HG03378 (cell line): ENCODE results near the gene CTU2.

ENCODE experiments used
- ATAC-seq: cut with Tn5 transposase; IDR thresholded peaks from one replicate; pipeline ENCODE4 v1.9.1; 2021; ENCODE audit warnings: mild to moderate bottlenecking, moderate library complexity; ENCODE audit not compliant: unreplicated experiment

The CTU2 gene

GRCh38 chr16:88742896-88743605 lies 36.7 kb downstream of the CTU2 start:
- no peak for ATAC-seq

GRCh38 chr16:88743693-88744576 lies 37.6 kb downstream of the CTU2 start:
- ATAC-seq: no peak

GRCh38 chr16:88744577-88745521 lies 38.5 kb downstream of the CTU2 start:
- ATAC-seq: no peak

GRCh38 chr16:88746506-88746905 lies 40.2 kb downstream of the CTU2 start:
- ATAC-seq: no peak

- no peak for ATAC-seq
These were observed 41.4 kb downstream of the CTU2 start for GRCh38 chr16:88747588-88748301.

- ATAC-seq: no peak
These were observed 42.1 kb downstream of the CTU2 start for GRCh38 chr16:88748364-88748763.

- ATAC-seq: no peak
These were observed 43.1 kb downstream of the CTU2 start for GRCh38 chr16:88749358-88749757.

GRCh38 chr16:88750854-88751253 lies 44.6 kb downstream of the CTU2 start:
- ATAC-seq: no peak

GRCh38 chr16:88752386-88753002 lies 46.2 kb downstream of the CTU2 start:
- ATAC-seq: no peak

GRCh38 chr16:88753191-88753590 lies 46.9 kb downstream of the CTU2 start:
- ATAC-seq: no peak

- ATAC-seq: no peak
These were observed 47.3 kb downstream of the CTU2 start for GRCh38 chr16:88753602-88754001.

- no peak for ATAC-seq
These were observed 48.0 kb downstream of the CTU2 start for GRCh38 chr16:88754109-88754911.

- no peak for ATAC-seq
These were observed 48.8 kb downstream of the CTU2 start for GRCh38 chr16:88754912-88755744.

GRCh38 chr16:88755745-88756443 lies 49.6 kb downstream of the CTU2 start:
- ATAC-seq: no peak

GRCh38 chr16:88758227-88758943 lies 52.1 kb downstream of the CTU2 start:
- no peak for ATAC-seq

GRCh38 chr16:88758944-88759244 lies 52.6 kb downstream of the CTU2 start:
- ATAC-seq: no peak

GRCh38 chr16:88759245-88759975 lies 53.1 kb downstream of the CTU2 start:
- ATAC-seq: no peak
